Forelimb muscle (tissue), 1 donor: ENCODE data around the gene ZBTB16. TPM values are rescaled to one million over a fixed set of nuclear protein-coding genes. Genes with fewer than 3 reads are reported as not detected.

Source experiments
- DNase-seq: peaks from one replicate; pipeline ENCODE4 v3.0.0-alpha.2; 2013; ENCODE audit warnings: low read depth
- polyA plus RNA-seq: library from polyadenylated mRNA; unstranded; fragments of 120-200 nt; gene quantifications from one replicate; pipeline ENCODE4 v1.2.1, GENCODE V29; 2013; ENCODE audit not compliant: insufficient read length

ZBTB16 gene
- polyA plus RNA-seq, 1 donor = 5.3 TPM

DNA sequence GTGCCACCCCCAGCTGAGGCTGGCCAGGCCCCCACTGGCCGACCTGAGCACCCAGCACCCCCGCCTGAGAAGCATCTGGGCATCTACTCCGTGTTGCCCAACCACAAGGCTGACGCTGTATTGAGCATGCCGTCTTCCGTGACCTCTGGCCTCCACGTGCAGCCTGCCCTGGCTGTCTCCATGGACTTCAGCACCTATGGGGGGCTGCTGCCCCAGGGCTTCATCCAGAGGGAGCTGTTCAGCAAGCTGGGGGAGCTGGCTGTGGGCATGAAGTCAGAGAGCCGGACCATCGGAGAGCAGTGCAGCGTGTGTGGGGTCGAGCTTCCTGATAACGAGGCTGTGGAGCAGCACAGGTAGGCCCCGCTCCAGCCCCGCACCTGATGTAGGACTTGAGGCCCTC lies 4.7 kb downstream of the ZBTB16 start:
- DNase-seq = no peak

GRCh38 chr11:114065094-114065493 lies 5.6 kb downstream of the ZBTB16 start:
- no peak for DNase-seq

GRCh38 chr11:114066046-114066648 lies 6.6 kb downstream of the ZBTB16 start:
- DNase-seq = no peak

- DNase-seq = no peak
Observed at GRCh38 chr11:114068327-114068726, 8.8 kb downstream of the ZBTB16 start.

GRCh38 chr11:114070464-114071139 lies 11.1 kb downstream of the ZBTB16 start:
- no peak for DNase-seq

DNA sequence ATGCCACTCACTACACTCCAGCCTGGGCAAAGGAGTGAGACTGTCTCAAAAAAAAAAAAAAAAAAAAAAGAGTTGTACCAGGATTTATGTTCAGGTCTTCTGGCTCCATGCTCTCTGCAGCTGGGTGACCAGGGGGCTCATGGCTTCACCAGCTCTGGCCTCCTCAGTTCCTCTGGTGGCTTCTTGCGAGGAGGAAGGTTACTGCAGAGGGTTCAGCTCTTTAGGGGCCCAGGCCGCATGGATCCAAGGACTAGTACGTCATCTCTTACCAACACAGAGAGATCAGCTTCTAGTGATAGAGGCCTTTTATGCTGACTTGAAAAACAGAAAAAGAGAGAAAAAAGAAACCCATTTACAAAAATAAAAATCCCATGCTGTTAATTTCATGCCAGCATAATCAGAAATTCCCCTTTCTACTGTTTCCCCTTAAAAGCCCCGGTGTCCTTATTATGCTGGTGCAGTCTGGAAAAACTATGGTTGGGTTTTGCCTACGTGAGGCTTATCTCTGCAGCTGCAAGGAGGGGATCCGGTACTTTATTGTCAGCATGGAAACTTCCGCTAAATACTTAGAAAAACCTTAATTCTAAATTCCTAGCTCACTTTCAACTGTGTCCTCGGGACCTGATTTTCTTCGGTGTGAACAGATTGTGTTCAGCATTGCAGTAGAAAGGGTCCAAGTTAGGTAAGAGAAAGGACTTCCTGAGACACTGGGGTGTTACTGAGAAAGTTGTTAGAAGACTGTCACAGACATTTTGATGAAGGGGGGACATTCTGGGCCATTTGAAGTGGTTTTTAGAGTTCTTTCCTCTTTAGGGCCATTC lies 13.7 kb downstream of the ZBTB16 start:
- DNase-seq = no peak

DNA sequence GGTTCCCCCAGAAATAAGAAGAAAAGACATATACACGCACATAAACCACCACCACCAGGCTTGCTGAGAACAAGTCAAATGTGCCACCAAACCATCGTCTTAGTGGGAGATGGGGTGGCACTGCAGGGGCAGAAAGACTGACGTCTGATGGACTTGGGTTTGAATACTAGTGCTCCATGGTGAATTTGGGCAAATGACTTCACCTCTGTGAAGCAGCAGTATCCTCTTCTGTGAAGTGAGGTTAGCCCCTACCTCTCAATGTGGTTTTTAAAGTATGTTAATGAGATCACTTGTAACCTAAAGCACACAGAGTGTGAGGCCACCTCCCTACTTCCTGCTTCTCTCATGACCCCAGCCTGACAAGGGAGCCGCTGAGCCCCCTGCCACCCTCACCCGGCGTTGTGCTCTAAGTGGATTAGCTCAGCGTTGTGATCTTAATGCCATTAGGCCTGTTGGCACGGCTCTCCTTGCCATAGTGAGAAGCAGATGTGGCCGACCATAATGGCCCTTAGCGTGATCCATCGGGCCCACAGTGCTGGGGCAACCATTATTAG lies 14.4 kb downstream of the ZBTB16 start:
- no peak for DNase-seq

DNA sequence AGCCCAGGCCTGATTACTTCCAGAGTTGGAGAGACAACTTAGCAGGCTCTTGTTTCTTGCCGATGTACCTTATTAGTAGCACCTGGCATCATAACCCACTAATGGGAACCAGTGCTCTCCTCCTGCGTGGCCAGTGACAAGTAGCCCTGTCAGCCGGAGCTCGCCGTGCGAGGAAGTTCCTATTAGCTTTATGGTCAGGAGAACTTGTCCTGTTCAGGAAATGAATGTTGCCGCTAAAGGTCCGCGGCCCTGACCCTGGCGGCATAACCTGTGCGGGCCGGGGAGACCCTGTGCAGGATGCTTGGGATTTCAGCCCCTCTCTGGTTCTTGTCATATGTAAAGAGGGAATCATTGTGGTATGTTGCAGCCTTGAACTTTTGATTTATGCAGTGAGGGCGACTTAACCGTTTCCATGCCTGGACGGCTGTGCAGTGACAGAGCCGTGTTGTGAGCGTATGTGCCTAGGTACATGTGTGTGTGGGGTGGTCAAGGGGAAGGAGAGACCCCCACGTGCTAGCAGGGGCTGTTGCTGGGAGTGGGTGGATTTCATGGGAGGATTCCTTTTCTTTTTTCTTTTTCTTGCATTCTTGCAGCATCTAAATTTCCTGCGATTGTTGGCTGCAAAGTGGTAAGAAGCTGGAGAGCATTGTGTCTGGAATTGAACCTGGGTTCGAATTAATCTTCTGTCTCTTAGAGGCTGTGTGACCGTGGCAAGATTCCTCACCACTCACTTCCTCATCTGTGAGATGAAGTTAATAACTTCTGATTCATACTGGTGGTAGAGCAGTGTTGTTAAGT lies 15.2 kb downstream of the ZBTB16 start:
- no peak for DNase-seq

DNA sequence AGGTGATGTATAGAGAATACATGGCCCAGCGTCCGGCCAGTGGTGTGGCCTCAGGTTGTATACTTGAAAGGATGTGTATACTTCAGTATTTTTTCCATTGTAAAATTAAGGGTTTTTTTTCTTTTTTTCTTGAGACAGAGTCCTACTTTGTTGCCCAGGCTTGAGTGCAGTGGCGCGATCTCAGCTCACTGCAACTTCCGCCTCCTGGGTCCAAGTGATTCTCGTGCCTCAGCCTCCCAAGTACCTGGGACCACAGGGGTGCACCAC lies 15.8 kb downstream of the ZBTB16 start:
- no peak for DNase-seq

DNA sequence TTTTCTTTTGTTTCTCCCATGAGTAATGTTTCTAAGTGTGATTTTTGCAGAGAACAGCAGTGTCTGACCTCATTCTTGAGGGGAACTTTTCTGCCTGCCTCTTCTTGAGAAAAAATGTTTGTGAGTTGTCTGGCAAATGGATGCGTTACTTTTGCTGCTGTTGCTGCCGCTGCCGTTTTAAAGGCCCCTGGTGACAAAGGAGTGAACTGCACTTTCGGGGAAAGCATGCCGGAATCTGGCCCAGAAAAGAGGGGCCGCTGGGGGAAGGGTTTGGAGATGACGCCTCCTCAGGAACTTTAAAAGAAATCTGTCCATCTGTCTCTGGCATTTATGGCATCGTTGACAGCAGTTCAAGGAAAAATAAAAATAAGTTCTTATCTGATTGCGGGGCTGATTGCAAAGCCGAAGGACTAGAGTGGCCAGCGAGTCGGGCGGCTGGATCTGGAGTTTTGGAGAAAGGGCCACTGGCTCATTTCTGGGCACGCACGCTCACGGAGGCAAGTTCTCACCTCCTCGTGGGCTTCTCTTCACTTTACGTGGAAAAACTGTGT lies 16.5 kb downstream of the ZBTB16 start:
- peak; percentile 75 for DNase-seq

GRCh38 chr11:114076921-114077331 lies 17.4 kb downstream of the ZBTB16 start:
- DNase-seq = no peak

GRCh38 chr11:114077482-114078305 lies 18.2 kb downstream of the ZBTB16 start:
- no peak for DNase-seq

GRCh38 chr11:114078423-114078822 lies 18.9 kb downstream of the ZBTB16 start:
- DNase-seq = no peak

- DNase-seq = no peak
Observed at GRCh38 chr11:114079511-114080065, 20.1 kb downstream of the ZBTB16 start.

- no peak for DNase-seq
Observed at GRCh38 chr11:114080219-114080618, 20.7 kb downstream of the ZBTB16 start.

DNA sequence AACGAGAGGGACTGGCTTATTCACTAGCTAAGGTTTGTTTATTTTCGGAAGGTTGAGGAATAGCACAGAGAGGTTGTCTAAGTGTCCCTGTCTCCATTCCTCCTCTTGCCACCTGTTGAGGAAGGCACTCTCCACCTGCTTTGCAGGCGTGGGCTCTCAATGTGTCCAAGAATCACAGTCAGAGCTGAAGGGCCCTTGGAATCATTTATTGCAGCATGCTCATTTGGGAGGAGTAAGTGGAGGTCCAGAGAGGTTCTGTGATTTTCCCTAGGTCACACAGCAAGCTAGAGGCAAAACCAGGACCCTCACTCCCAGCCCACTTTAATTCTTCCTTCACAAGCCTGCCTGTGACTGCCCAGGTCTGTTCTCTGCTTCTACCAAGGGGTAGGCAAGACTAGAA lies 21.3 kb downstream of the ZBTB16 start:
- DNase-seq = no peak

DNA sequence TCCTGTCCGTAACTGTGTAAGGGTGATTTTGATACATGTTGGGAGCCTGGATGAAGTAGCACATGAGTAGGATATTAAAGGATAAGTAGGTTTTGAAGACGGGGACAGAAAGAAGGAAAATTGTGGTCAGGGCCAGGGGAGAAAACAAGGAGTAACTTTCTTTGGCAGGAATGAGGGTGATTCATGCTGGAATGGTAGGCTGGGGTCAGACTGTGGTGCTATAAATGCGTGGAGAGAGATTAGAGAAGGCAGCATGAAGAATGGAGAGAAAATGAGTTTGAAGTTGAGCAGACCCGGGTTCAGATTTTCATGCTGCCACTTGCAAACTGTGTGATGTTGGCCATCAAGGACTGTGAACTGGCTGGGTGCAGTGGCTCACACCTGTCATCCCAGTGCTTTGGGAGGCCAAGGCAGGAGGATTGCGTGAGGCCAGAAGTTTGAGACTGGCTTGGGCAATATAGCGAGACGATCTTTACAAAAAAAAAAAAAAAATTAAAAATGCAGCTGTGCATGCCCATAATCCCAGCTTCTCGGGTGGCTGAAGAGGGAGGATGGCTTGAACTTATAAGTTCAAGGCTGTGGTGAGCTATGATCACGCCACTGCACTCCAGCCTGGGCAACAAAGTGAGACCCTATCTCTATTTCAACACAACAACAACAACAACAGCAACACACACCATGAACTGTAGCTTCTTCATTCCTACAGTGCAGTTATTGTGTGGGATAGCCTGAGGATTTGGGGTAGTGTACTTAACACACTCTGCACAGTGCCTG lies 22.3 kb downstream of the ZBTB16 start:
- DNase-seq = no peak

DNA sequence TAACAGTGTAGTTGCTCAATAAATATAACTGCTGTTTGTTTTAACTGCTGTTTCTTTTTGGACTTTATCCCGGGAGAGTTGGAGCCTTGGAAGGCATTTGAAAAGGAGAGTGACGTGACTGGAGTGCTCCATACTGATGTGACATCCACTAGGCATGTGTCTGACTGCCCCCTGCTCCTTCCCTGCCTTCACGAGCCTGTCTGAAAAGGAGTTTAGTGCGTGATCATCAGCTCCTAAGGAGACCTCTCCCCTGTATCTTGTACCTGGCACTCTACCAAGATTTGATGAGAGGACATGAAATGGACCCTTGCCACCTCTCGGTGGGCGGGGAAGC lies 22.9 kb downstream of the ZBTB16 start:
- no peak for DNase-seq

GRCh38 chr11:114082767-114083181 lies 23.3 kb downstream of the ZBTB16 start:
- no peak for DNase-seq
